Measurements from ENCODE around the gene TTC23.

TTC23 gene, protein sequence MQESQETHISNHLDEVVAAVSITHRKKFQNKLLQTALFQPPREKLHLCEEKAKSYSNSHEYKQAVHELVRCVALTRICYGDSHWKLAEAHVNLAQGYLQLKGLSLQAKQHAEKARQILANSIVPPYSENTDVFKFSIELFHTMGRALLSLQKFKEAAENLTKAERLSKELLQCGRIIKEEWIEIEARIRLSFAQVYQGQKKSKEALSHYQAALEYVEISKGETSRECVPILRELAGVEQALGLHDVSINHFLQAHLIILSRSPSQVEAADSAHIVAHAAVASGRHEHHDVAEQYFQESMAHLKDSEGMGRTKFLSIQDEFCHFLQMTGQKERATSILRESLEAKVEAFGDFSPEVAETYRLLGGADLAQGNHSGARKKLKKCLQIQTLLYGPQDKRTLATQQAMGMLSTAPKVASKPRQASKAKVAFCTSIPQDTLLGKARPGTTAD

DNA sequence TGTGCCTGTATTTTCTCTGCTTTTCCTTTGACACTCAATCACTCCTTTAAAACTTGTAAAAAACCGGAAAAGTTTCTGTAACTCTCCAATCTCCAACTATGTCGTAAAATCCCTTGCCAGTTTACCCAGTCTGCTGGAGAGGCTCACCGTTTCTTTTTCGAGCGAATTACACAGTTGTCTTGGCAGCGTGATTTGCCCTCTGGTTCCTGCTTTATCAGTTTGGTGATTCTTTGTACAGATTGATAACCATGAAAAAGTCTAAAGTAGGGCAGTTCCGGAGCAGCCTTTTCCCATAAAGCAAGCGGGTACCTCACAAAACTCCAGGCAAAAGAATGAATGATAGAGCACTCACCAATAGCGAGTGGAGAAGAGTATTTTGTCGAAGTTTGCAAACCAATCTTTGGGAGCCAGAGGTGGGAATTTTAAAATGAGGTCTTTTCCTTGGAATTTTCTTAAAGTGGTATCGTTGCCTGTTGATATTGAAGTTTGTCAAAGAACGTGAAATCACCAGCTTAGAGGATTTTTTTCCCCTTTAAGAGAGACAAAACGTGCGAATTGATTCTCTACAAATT, at the start of gene TTC23:
TSS of gene TTC23 (minus strand) at position 312 of the 572 bp plus-strand sequence. CDS start 20,869 bp downstream, outside the sequence.
- no peak for DNase-seq

- no peak for DNase-seq
Measured at GRCh38 chr15:99296386-99296785, 47.0 kb upstream of the TTC23 start.

DNA sequence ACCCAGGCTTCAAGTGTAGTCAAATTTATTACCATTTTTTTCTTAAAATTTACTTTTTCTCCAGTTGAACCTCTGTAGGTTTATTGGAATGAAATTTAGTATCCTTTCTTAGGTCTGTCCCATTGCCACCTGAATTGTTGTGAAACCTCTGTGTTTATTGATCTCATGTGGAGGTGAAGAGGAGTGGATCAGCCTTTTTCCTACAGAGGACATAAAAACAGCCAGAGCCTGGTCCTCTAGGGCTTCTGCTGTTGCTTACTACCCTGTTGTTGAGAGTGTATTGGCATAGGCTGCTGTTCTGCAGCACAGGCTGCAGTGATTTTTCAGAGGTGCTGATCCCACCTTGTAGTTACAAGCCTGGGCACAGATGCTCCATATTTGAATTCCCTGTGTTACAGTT, 46.5 kb upstream of the TTC23 start:
- no peak for DNase-seq

DNA sequence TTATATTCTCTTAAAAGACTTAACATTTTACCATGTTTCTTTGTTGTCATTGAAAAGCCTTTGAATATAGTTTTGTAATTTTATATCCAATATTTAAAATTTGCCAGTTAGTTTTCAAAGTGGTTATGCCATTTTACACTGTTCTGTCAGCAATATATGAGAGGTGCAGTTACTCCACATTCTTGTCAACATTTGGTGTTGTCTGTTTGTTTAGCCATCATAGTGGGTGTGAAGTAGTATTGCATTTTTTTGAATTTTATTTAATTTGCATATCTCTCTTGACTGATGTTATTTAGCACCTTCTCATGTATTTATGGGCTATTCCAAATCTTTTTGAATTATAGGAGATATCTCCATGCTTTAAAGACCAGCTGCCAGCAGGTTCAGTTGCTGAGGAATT, 42.3 kb upstream of the TTC23 start:
- no peak for DNase-seq

GRCh38 chr15:99283717-99284116, 34.3 kb upstream of the TTC23 start:
- DNase-seq = no peak

GRCh38 chr15:99282586-99282985, 33.2 kb upstream of the TTC23 start:
- DNase-seq = no peak

GRCh38 chr15:99282121-99282520, 32.7 kb upstream of the TTC23 start:
- DNase-seq = no peak

GRCh38 chr15:99279827-99280226, 30.4 kb upstream of the TTC23 start:
- DNase-seq = no peak

DNA sequence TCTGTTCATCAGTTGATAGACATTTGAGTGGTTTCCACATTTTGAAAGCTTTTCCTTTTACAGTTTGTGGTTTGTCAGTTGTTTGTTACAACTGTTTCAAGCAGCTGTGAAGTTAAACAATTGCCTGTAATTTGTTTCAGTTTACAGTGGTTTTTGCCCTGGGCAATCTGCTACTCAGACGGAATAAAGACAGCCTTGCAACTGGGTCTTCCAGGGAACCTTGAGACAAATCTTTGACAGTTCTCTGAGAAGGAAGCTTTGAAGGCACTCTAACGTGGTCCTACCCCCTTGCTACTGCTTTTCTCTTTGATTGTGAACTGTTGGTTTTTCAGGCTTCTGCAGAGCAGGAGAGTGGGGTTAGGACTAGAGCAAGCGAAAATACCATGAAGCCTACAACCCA, 29.9 kb upstream of the TTC23 start:
- DNase-seq = no peak

GRCh38 chr15:99275525-99276128, 26.2 kb upstream of the TTC23 start:
- no peak for DNase-seq

- no peak for DNase-seq
Measured at GRCh38 chr15:99275061-99275460, 25.7 kb upstream of the TTC23 start.

DNA sequence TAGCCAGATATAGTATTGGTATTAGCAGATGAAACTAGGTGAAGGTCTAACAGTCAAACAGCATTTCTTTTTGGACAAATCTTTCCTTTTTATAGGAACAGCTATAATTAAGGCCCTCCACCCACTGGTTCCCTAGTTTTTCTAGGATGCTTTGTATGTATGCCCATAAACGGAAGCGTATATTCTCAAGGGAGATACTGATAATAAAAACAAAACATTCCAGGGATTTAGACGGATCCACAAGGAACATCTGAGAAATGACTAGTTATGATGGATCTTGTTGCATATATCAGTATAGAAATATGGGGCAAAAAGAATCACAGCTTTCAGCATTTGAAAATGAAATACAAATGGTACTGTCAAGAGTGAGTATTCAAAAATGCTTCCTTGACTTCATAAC, 24.4 kb upstream of the TTC23 start:
- no peak for DNase-seq

- no peak for DNase-seq
Measured at GRCh38 chr15:99268431-99268830, 19.1 kb upstream of the TTC23 start.

GRCh38 chr15:99267957-99268356, 18.6 kb upstream of the TTC23 start:
- no peak for DNase-seq

DNA sequence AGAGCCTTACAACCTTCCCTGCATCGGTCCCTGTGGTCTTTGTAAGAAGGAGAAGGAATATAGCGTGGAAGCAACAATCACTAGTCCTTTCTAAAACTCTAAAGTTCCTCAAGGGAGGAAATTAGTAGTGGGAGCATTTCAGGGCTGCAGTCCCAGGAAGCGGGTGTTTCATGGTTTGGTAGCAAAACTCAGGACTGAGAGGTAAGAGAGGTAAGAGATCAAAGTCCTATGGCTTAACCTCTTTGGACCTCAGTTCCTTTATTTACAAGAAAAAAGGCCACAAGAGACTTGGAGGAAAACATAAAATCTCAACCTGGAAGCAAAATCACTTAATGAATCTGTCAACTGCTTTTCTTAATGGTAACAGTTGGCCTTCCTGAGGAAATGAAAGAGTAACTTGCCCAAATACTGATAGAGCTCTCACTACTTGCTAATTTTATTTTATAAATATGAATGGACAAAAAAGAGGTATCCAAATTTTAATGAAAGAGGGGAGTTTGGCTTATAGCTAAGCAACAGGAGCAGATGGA, 16.2 kb upstream of the TTC23 start:
- no peak for DNase-seq

DNA sequence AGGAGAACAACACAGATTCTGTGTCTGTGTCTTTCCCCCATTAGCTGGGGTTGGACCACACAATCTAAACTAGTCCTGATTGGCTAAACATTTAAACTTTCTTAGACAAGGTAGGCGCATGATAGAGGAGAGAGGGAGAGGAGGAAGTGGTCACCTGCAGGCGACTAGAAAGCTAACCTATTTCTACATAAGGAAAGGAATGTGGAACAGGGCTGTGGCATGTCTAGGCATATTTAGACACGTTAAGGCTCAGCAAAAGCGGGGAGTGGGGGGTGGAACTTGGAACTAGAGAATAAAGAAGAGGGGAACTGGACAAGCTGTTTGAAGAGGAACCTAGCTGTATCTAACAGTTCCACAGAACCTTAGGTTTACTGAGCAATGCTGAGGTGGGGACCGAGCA, 14.7 kb upstream of the TTC23 start:
- DNase-seq = no peak

- DNase-seq = no peak
Measured at GRCh38 chr15:99257107-99257750, 7.8 kb upstream of the TTC23 start.

DNA sequence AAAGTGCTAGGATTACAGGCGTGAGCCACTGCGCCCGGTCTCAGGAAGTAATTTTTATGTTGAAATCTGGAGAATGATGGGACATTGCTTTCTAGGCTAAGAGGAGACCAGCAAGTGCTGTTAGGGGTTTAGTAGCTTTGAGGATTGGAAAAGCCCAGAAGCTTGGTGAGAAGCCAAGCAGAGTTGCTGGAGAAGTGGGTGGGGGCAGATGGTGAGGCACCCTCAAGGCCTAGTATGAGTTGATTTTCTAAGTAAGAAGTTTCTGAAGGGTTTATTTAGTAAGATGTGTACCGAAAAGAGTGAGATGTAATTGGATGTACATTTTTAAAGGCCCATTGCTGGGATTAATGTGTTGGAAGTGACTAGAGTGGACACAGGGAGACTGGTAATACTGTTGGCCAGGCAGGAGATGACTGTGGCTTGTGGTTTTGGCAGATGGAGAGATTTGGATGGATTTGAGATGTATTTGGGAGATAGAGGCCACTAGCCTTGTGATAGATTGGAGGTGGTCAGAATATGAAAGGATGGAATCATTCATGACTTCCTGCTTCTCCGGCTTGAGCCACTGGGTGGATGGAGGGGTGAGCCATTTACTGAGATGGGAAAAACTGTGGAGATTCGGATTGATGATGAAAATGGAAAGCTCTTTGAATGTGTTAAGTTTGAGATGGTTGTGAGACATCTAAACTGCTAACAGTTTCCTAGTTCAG, 4.2 kb upstream of the TTC23 start:
- DNase-seq = no peak

DNA sequence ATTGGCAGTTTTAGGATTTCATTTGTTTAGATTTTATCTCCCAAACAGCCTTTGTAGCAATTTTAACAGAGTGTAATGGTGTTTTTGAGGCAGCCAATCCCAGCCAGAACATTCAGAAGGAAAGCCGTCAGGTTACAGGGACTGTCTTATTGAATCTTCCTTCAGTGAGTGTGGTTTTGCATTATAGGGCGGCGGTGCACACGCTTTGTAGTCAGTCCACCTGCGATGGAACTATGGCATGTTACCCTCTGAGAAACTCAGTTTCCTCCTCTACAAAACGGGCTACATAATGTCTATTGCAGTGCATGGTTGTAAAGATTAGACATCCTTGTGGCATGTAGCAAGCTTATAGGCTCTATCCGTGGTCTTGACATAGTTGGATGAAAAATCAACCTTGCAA, 2.9 kb upstream of the TTC23 start:
- no peak for DNase-seq

- DNase-seq = peak; percentile 97
Measured at GRCh38 chr15:99250857-99251841, 1.8 kb upstream of the TTC23 start, which contains the start of gene LRRC28. Gene LRRC28 (plus strand): TSS chr15:99251481. CDS start chr15:99255958, 4,477 bp downstream.

GRCh38 chr15:99250494-99250856, 1.1 kb upstream of the TTC23 start:
- no peak for DNase-seq

Measured in CD4-positive, alpha-beta T cell treated with Interleukin-10 for 1 hour (primary cell).